GM19463 (cell line): ENCODE results near the gene TMEM163.
"Not testable (repeated sequence)": the region's sequence is repeated elsewhere in the genome, so short reads cannot be mapped to it uniquely, and the experiment has no call there.

Experiments used
- ATAC-seq: cut with Tn5 transposase; IDR thresholded peaks from one replicate; pipeline ENCODE4 v1.9.1; 2021; ENCODE audit warnings: mild to moderate bottlenecking, moderate library complexity; ENCODE audit not compliant: unreplicated experiment

Gene TMEM163

DNA sequence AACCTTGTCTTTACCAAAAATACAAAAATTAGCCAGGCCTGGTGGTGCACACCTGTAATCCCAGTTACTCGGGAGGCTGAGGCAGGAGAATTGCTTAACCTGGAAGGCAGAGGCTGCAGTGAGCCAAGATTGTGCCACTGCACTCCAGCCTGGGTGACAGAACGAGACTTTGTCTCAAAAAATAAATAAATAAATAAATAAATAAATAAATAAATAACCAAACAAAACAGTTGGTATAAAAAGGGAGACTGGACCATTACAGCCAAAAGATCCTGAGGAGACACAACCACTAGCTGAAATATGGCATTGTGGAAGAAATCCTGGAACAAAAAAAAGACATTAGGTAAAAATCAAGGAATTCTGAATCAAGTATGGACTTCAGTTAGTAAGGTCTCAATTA, 4.9 kb upstream of the TMEM163 start:
- ATAC-seq = not testable (repeated sequence)

DNA sequence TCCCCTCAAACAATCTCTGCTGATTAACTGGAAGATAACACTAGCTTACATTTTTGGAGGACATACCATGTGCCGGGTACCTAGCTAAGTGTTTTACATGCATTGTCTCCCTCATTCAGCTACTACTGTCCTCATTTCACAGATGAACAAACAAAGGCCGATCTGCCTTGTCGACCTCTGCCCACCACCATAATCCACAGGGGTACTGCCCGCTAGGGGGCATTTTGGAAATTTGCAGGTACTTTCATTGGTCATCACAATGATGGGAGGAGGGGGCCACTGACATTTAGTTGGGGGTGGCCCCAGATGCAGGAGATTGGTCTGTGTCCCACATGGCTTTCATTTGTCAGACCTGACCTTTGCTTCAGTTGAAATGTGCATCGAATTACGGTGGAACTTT, 3.9 kb upstream of the TMEM163 start:
- no peak for ATAC-seq

DNA sequence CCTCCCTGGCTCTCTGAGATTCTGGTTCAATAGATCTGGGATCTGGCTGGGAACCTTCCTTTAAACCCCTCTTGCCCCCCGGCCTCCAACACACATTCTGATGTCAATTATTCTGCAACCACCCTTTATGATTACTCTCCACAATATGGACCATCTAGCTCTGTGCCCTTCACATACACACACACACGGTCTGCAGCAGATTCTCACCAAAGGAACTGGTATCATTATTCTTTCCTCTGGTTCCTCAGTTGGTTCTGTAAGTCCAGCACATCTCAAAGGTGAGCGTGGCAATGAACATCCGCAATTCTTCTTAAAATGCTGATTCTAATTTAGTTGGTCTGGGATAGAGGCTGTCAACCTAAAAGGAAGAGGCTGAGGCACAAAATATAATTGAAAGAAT, 2.8 kb upstream of the TMEM163 start:
- no peak for ATAC-seq

DNA sequence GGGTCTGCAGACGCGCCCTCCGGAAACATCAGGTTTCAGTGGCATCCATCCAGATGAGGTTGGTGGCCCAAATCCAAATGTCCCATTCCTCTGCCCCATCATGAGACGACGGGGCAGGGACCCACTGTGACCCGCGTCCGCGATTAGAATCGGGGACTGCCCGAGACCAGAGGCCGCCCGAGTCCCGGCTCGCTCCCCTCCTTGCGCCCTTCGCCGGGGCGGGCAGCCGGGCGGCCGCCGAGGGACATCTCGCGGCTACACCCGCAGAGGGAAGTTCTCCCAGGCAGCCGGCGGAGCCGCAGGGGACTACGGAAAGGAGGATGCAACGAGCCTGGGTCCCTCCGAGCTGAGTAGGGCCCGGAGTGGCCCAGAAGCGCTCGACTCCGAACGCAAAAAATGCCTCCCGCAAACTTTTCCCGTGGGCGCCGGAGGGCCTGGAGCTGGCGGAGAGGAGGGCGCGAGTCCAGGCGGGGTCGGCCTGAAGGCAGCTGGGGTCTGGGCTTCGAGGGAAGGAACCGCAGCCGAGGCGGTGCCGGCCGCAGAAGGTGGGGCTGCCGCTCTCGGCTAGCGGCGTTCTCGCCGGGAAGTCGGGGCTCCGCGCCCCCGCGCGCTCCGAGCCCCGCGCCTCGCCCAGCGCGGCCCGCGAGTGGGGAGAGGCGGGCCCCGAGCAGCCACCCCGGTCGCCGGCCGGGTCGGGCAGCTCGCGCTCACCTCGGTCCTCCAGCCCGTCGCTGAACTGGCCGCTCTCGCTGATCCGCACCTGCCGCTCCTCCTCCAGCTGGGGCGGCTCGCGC, 580 bp downstream of the TMEM163 start:
- ATAC-seq = peak; percentile 45

DNA sequence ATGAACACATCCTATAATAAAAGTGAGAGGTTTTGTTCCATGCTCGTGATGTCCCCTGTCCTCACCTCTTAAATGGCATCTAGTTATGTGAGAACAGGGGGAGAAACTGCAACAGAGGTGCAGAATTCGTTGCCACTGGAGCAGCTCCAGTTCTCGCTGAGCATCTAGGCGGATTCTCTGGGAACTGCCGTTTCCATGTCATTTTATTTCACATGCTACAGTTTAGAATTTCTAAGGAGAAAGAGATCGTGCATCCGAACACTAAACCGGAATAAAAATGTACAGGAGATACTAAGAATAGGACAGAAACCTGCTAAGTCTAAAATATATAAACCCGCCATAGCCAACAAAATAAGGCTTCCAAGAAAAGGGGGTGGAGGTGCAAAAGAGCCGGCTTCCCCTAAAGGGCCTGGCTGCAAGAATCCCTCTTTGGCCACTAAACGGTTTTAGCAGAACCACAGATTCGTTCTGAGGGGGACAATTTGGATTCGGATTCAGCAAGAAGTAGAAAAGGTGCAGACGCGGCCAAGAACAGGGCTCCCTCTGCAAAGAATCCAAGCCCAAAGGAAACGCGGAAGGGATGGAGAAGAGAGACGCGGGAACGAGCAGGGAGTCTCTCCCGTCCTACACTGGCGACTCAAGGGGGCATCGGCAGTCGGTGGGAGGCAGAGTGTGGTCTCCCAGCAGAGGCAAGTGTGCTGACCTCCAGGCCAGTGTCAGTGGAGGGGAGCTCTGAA, 1.3 kb downstream of the TMEM163 start:
- ATAC-seq = no peak

DNA sequence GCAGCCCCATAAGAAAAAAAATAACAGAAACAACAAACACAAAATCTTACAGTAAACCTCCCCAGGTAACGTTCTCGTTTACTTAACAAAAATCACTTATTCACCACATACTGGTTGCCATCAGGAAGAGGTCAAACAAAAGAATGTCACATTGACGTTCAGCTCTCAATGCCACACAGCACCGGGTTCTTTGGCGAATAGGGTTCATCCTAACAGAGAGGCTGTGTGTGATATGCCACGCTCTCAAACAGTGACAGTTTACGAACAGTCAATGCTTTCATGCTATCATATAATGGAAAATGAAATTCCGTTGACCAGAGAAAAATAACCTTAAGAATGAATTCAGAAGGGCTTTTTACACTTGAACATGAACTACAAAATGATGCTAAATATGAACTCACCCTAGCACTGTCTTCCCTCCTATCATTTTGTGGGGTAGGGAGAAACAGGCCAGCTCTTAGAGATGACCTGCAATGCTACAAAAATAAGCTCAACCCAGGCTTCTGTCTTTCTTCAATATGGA, 2.0 kb downstream of the TMEM163 start:
- no peak for ATAC-seq

DNA sequence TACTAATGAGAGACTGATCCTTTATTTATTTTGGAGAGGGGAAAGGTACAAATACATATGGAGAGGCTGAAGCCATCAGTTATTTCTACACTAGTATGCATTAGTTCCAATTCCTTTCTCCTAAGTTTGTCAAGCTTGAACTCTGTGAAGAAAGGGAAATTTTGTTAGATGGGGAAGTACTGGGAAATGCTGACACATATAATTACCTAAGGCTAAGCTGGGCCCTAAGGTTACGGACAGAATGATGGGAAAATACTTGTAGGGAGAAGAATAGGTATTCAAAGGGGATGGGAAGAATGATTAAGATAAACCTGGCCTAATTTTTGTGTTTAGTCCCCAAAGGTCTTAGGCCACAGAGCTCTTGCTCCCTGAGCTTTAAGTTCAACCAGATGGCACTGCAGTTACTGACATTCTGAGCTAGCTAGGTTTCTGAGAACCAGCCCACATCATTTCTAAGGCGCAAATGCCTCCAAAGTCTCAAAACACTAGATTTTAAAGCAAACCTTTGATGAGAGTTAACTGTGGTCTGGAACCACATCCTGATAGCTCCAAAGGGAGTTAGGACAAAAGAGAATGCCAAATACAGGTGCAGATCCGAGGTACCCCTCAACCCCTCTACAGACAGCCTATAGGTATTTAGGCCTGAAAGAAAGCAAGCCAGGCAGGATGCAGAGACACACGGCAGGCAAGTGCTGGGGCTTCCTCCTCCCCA, 2.7 kb downstream of the TMEM163 start:
- no peak for ATAC-seq

DNA sequence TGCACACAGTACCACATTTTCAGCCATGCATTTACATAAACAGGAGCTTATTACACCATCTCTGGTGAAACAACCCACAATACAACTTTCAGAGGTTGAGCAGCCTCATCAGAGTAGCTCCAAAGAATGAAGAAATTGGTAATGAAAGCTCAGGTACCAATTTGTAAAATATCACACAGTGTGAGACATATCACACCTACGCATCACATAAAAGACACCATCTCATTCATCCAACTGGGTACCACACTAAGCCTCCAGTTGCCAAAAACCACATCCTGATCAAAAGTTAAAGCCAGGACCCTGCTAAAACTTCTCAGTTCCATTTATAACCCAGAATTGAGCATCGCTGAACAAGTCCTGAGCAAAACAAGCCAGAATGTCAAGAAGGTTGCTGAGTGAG, 4.6 kb downstream of the TMEM163 start:
- ATAC-seq = no peak

DNA sequence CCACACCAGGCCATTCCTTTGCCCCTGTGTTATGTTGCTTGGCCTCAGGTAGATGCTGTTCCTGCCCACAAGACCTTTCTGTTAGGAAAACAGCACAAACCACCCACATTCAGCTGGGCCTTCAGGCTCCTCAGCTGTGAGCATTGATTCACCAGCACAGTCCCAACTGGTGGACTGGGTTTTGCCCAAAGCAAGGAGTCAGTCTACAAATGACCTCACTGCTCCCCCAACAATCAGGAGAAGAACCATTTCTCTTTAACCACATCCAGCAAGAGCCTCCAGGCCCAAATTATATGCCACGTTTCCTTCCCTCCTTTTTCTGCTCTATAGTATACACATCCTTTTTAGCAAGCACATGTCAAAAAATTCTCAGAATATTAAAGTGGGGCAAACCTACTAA, 5.2 kb downstream of the TMEM163 start:
- ATAC-seq = no peak

DNA sequence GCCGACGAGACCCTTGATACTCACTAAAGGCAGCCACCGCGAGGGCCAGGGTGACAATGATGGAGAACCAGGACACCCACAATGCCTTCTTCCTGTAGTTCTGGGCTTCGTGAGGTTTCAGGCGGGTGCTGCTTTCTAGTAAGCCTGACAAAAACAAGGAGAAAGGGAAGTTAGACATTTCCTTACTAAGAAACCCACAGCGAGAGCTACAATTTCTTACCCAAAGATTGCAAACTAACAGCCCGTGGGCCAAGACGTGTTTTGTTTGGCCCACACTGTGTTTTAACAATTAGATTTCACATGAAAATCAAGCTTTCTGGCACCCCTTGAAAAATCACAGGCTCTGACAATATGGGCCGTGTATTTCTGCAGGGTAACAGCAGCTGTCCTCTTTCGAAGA, 5.6 kb downstream of the TMEM163 start:
- ATAC-seq = no peak

DNA sequence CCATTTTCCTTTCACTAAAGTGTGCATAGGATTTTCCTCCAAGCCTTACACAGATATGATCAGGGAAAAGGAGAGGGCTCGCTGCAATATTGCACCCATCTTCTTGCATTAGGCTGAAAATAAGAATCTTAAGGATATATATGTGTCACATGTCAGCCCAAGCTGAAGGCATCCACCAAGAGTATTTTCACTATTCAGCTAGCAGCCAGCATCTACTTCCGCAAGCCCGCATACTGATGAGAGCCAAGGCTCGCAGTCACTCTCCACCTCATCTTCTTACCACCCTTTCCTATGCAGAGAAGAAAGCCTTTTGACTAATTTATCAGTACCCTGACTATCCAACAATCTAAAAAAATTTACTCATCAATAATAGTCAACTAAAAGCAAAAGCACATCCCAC, 6.1 kb downstream of the TMEM163 start:
- no peak for ATAC-seq

DNA sequence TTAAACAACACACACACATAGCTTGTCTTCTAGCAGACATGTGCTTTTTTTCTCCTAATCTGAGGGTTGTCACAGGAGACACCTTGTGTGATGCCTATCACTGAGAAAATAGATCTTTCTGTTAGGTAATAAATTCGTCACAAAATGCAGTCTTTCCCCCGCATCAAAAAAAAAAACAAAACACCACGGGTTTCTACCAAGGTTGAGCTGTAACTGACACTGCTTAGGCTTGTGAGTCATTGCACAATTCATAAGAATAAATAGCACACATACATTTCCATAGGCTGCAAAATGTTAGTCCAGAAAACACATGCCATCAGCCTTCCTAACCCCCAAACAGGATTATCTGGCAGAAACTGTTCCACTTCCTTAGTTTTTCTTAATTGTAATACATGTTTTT, 6.5 kb downstream of the TMEM163 start:
- ATAC-seq = no peak

DNA sequence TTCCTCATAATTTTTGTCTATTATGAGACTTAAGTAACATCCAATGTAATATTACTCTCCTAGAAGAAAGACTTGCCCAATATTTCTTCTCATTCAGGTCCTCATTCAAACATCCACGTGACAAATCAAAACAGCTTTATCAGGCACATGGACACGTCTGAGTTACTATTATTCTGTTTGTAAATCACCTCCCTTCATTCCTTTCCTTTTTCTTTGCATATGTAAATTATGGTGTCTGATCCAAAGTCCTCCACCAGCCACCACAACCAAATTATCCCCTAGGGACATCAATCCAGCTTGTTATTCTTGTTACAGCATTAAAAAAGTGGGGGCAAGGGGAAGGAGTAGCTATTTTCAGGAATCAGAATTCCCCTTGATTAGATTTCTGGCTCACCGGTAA, 7.1 kb downstream of the TMEM163 start:
- ATAC-seq = no peak

DNA sequence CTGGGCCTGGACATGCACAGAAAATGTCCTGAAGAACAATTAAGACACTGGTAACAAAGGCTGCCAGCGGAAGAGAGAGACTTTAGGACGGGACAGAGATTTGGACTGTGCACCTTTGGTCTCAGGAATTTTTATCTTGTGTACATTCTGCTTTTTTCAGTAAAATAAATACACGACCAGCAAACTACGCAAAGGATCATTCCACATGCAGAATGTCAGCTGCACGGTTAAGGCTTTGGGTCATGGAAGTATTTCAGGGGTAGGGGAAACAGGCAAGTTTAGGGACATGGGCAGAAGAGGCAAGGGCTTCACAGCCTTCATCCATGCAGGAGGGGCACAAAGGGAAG, 11.5 kb downstream of the TMEM163 start:
- ATAC-seq = no peak

DNA sequence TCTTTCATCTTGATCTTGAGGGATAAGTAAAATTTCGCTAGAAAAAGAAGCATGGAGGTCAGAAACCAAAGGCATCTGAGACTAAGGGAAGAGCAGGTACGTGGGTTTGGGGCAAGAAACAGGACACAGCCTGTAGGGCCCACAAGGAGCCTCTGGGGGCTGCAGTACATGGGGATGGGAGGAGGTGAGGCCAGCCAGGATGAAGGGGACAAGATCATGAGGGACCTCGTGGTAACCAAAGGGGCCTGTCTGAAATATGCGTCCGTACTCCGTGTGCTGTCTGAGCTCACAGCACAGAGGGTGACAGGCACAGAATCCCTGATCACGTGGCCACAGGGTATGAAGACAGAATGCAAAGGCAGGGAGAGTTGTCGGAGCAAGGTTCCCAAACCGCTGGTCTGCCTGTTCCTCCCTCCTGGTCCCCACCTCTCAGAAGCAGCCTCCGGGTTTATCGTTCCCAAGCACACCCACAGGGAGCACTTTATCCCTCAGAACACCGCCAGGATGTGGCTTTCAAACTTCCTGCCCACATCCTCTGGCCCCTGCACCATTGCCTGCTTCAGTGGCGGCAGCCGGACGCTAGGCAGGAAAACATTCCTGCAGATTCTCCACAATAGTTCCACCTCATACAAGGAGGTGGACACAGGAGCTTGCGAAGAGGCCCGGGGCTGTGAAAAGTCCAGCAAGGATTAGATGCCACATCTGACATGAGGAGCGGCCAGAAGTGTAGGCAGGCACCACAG, 12.0 kb downstream of the TMEM163 start:
- no peak for ATAC-seq

DNA sequence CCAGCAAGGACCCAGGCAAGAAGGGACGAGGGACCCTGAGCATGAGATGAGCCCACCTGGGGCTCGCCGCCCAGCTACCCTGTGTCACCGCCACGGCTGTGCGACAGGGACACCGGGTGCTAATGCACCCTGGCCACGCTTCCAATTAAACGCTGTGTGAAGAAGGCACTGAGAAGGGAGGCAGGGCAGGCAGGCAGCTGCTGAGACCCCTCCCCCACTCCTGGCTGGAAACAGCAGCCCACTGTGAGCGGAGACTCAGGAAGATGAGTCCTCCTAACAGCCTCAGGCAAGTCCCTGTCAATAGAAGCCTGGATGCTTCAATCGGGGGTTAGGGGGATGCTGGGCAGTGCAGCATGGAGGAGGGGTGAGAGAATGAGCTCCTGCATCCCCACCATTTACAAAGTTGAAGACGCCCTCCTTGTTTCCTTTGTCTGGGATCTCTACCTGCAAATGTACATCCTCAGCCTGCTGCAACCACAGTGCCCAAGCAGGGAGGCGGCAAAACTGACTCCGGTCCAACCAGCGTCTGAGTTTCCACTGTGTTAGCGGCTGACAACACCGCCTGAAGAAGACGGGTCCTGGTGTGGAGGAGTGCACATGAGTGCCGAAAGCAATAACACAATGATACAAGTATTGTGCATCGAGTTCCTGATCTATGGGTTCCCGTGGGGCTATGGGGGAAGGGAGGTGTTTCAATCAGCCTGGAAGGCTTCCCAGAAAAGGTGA, 12.8 kb downstream of the TMEM163 start:
- ATAC-seq = no peak

DNA sequence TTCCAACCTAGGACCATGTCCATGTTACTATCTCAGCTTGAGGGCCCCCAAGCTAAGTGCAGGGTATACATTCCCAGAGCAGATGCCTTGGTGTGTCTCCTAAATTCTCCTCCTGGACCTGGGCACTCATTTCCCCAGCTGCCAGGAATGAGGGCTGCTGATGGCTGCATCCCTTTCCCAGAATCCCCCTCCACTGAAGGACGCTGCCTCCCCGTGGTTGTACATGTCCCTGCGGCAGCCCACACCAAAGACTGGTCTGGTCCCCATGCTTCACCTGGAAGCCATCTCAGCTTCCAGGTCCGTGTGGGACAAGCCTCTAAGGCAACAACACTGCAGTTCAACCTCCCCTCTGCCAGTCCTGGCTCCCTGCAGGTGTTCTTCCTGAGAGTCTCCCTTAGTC, 14.6 kb downstream of the TMEM163 start:
- ATAC-seq = no peak

DNA sequence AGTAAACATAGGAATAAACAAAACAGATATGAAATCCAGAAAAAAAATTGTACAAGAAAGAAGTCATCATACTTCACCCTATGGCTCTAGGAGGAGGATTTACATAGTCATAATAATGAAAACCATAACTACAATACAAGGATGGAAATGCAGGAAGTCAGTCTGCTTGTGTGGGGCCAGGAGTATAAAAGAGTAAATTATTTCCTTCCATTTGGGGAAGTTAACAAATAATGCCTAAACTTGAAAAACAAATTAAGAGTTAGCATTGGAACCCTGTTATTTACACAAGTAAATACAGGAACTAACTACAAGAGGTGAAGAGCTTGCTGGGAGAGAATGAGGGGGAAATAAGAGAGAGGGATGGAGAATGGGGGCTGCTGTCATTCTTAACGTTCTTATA, 15.4 kb downstream of the TMEM163 start:
- ATAC-seq = no peak

DNA sequence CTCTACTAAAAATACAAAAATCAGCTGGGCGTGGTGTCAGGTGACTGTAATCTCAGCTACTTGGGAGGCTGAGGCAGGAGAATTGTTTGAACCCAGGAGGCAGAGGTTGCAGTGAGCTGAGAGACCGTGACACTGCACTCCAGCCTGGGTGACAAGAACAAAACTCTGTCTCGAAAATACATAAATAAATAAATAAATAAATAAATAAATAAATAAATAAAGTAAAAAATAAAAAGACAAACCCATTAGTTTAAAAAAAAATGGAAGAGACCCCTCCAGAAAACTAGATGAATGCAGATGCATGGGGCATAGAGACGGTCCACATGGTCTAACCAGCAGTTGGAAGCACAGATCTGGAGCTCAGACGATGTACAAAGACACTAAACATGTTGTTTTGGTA, 18.1 kb downstream of the TMEM163 start:
- ATAC-seq = no peak

DNA sequence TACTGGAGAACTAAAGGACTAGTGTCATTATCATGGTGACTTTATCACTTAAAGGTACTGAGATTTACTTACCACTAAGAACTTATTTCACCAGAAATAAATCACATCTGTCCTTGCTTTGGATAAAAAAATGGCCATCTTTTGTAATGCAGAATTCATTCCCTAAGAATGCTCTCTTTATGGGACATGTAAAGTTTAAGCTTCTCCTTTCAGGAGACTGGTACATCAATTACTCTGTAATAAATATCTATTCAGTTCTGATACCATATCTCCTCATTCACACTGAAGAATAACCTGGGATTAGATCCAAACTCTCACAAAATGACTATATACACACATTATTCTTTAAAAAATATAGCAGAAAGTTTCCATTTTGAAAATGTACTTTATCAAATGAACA, 24.4 kb downstream of the TMEM163 start:
- ATAC-seq = no peak
